Choroid plexus epithelial cell (primary cell): ENCODE measurements around the gene PPP2R5C.
A peak's percentile ranks its signal among the peaks of the same experiment; 100 is the strongest.

Source experiments
- DNase-seq: peaks from one replicate; pipeline ENCODE4 v3.0.0-alpha.2; 2010; ENCODE audit warnings: low read depth
- H3K4me3 ChIP-seq: 2 replicates; pipeline ENCODE4 v1.5.1; 2011; ENCODE audit warnings: low read depth, mild to moderate bottlenecking, control low read depth, low read length, moderate library complexity
- TF ChIP-seq, protein P1 (sequence below): conservative IDR thresholded peaks from 2 replicates; pipeline ENCODE4 v1.5.1; 2011; ENCODE audit warnings: low read depth, mild to moderate bottlenecking, control low read depth, inconsistent platforms, low read length, moderate library complexity

Gene PPP2R5C

DNA sequence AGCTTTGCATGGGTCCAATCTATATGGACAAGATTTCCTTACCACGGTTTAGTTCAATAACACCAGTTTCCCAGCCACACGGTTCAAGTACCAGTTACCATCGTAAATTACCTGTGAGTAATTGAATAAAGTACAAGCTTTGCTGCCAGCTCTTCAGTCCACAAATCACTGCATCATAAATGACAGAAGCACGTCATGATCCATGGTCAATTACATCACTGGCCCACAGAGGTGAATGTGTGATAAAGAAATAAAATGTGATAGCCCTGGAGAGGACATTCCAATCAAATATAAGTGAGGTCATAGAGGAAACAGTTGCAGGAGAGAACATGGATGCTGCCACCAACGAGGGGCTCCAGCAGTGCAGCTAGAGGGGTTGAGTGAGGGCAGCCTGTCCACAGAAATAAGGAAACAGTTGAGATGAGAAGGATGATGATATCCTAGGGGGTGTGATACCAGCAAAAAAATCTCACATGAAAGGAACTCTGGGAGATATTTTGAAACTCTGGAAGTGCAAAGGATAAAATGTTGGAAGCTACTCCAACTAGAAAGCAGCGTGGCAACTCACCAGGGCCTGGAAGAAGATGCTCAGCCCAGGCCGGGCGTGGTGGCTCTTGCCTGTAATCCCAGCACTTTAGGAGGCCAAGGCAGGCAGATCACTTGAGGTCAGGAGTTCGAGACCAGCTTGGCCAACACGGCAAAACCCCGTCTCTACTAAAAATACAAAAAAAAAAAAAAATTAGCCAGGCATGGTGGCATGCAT is 197.1 kb downstream of the PPP2R5C start:
- TF ChIP-seq, protein P1, sequence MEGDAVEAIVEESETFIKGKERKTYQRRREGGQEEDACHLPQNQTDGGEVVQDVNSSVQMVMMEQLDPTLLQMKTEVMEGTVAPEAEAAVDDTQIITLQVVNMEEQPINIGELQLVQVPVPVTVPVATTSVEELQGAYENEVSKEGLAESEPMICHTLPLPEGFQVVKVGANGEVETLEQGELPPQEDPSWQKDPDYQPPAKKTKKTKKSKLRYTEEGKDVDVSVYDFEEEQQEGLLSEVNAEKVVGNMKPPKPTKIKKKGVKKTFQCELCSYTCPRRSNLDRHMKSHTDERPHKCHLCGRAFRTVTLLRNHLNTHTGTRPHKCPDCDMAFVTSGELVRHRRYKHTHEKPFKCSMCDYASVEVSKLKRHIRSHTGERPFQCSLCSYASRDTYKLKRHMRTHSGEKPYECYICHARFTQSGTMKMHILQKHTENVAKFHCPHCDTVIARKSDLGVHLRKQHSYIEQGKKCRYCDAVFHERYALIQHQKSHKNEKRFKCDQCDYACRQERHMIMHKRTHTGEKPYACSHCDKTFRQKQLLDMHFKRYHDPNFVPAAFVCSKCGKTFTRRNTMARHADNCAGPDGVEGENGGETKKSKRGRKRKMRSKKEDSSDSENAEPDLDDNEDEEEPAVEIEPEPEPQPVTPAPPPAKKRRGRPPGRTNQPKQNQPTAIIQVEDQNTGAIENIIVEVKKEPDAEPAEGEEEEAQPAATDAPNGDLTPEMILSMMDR, result no peak
- no peak for DNase-seq
- no peak overlapping the region for H3K4me3 ChIP-seq

DNA sequence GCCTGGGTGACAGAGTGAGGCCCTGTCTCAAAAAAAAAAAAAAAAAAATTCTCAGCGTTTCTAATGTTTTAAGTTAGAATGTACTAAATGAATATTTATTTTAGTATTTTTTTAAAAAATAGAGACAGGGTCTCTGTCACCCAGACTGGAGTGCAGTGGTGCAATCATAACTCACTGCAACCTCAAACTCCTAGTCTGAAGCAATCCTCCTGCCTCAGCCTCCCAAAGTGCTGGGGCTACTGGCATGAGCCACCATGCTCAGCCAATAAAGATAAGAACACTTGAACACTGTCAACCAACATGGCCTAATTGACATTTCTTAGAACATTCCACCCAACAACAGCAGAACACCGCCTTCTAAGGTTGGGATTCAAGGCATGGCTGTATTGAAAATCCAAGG is 197.8 kb downstream of the PPP2R5C start:
- TF ChIP-seq, protein P1, result no peak
- H3K4me3 ChIP-seq, result no peak overlapping the region
- no peak for DNase-seq

DNA sequence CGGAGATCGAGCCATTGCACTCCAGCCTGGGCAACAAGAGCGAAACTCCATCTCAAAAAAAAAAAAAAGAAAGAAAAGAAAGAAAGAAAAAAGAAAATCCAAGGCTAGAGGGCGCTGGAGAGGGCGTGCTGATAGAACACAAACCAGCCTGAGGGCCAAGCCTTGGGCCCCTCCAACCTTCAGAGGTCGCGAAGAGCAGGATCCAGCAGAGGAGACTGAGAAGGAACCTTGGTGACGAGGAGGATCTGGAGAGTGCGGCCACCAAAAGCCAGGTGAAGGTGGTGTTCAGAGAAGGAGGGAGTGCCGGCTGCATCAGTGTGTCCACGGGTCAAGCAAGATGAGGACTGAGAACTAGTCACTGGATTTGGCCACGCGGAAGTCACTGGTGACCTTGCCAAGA is 198.7 kb downstream of the PPP2R5C start:
- H3K4me3 ChIP-seq, result no peak overlapping the region
- TF ChIP-seq, protein P1, result peak; percentile 69
- no peak for DNase-seq

DNA sequence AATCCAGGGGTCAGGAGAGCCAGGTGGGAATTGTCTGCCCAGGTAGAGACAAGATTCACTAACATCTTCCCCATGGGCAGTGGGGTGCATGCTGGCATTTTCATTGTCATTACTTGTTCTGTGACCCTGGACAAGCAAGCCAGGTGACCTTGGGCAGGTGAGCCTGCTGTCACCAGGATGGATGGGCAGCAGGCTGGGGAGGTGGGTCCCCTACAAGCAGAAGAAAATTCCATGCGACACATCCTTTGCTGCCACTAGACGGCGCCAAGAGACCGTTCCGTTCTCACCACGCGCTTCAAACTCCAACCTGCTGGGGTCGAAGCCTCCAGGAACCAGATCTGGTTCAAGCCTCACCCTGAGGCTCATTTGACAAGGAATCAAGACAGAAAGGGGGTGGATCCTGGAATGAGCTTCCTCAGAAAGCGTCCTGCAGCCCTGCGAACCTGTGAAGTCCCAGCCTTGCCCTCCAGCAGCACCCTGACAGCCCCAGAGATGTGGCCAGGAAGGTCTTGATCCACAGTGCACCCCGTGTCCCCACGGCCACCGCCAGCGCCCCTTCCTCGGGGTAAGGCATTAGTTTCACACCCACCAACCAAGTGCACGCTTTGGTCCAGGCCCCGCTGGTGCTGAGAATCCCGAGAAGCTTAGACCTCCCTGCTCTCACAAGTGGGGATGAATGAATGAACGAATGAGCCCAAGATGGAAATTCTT is 199.7 kb downstream of the PPP2R5C start:
- TF ChIP-seq, protein P1, result peak; percentile 97
- H3K4me3 ChIP-seq, result no peak overlapping the region
- peak; percentile 88 for DNase-seq

DNA sequence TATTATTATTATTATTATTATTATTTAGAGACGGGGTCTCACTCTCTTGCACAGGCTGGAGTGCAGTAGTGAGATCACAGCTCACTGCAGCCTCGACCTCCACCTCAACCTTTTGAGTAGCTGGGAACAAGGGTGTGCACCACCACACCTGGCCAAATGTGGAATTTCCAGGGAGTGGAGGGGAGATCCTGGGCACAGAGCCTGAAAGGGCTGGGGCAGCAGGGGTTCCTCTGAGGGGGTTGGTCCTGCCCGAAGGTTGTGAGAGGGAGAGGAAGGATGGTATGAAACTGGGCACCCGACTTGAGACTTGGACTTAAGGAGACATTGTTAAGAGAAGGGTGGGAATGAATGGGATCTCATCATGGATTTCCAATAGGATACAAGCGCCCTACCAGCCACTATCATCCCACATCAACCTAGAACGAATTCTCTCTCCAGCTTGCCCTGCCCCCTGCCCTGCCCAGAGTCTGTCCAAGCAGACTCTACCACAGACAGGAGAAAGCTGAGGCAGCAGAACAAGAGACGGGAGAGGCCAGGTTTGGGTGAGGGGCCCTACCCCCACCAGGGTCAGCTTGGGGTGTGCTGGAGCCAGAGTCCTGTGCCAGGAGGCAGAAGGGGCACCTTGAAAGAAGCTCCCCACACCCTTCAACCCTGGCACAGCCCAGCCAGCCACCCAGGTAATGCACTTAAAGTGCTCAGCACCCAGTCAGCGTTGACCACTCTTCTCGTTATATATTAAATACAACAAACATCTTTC is 200.4 kb downstream of the PPP2R5C start:
- TF ChIP-seq, protein P1, result no peak
- DNase-seq, result no peak
- H3K4me3 ChIP-seq, result no peak overlapping the region

DNA sequence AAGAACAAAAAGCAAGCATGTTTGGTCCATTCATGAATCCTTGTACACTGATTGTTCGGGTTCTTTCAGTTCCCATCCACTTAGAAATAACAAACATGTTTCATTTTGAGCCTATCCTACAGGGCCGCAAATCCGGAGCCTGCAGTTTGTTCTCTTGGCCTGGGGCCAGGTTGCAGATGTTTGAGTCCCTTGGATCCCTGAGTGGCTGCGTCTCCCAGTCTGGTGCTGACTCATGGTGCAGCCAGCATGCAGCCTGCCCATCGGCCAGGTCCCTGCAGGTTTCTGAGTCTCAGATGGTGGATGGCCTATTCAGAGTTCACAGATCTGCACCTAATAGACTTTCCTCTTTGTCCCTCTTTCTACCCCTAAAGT is 201.0 kb downstream of the PPP2R5C start:
- DNase-seq, result peak; percentile 97
- peak overlapping the region; percentile 0 for H3K4me3 ChIP-seq
- TF ChIP-seq, protein P1, result no peak
